PC-3 (cell line): ENCODE results near the gene PSMB2.

ENCODE experiments used
- CTCF ChIP-seq: fragments of 300-600 bp; sonication (generic); conservative IDR thresholded peaks from 2 replicates; pipeline ENCODE4 v1.5.1; 2017; ENCODE audit warnings: antibody characterized with exemption, low read depth, mild to moderate bottlenecking, low read length
- EZH2phosphoT487 ChIP-seq: fragments of 300-600 bp; sonication (generic); IDR thresholded peaks from 2 replicates; pipeline ENCODE4 v1.6.1; 2018; ENCODE audit warnings: mild to moderate bottlenecking, antibody characterized with exemption, low read length, borderline replicate concordance

GRCh38 chr1:35646043-35646442 lies 4.7 kb upstream of the PSMB2 start:
- peak; percentile 44; the same call in 1 of the 2 replicates for TF ChIP-seq CTCF
- TF ChIP-seq EZH2phosphoT487 = no peak
